Body of pancreas (tissue), 4 donors: ENCODE data around the gene TBX2.

Experiments
- POLR2A ChIP-seq, 3 donors: fragments of 450-650 bp; IDR thresholded peaks; one replicate each; pipeline ENCODE4 v1.6.1; 2016; ENCODE audit warnings: antibody characterized with exemption in 3 of 3, mild to moderate bottlenecking in 2 of 3
- TF ChIP-seq, protein P1 (sequence below), 7 experiments: fragments of 450-650 bp in 4 of 7; fragments of 200-600 bp in 3 of 7; sonication (generic) in 3 of 7; IDR thresholded peaks; one replicate each; pipeline ENCODE4 v1.5.1; 2016 to 2019; ENCODE audit warnings: antibody characterized with exemption in 7 of 7

DNA sequence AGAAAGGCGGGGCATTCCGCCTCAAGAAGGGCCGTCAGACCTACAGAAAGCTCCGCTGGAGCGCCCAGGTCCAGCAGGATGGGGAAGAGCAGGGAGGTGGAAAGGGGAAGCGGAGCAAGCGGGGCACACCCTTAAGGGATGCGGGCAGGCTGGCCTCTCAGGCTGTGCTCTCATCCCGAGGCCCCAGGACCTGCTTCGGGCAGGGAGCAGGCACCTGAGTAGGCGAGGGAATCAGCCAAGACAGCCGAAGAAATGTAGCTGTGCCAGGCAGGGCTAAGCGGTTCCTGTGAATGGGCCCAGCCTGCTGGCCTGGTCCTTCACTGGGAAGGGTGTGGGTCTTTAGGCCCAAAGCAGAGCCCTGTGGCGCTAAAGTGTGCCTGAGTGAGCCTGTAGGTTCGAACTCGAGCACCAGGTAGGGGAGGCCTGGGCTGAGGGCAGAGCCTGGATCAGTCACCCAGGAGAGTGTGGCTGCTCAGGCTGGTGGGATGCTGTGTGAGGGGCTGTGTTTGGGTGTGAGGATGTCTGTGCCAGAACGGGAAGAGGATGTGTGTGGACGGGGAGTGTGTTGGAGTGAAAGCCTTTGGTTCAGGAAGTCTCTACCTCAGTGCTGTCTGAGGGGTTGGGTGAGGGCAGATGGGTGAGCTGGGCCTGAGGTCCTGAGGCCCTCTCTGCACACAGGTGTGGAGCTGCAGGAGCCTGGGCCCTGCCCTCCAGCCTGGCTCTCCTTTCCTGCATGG lies 55.8 kb downstream of the TBX2 start:
- TF ChIP-seq, protein P1, sequence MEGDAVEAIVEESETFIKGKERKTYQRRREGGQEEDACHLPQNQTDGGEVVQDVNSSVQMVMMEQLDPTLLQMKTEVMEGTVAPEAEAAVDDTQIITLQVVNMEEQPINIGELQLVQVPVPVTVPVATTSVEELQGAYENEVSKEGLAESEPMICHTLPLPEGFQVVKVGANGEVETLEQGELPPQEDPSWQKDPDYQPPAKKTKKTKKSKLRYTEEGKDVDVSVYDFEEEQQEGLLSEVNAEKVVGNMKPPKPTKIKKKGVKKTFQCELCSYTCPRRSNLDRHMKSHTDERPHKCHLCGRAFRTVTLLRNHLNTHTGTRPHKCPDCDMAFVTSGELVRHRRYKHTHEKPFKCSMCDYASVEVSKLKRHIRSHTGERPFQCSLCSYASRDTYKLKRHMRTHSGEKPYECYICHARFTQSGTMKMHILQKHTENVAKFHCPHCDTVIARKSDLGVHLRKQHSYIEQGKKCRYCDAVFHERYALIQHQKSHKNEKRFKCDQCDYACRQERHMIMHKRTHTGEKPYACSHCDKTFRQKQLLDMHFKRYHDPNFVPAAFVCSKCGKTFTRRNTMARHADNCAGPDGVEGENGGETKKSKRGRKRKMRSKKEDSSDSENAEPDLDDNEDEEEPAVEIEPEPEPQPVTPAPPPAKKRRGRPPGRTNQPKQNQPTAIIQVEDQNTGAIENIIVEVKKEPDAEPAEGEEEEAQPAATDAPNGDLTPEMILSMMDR (IDR thresholded peaks at IDR 0.05): no peak
- TF ChIP-seq POLR2A (IDR thresholded peaks at IDR 0.05): no peak
